SH-SY5Y (cell line): Measurements from ENCODE around the gene IRGC.

Source experiments
- GATA2 ChIP-seq: IDR thresholded peaks from 2 replicates; pipeline ENCODE4 v1.6.1; 2011; ENCODE audit warnings: mild to moderate bottlenecking, low read depth, low read length
- GATA3 ChIP-seq: IDR thresholded peaks from 2 replicates; pipeline ENCODE4 v1.6.1; 2011; ENCODE audit warnings: low read depth, mild to moderate bottlenecking, low read length, moderate library complexity

DNA sequence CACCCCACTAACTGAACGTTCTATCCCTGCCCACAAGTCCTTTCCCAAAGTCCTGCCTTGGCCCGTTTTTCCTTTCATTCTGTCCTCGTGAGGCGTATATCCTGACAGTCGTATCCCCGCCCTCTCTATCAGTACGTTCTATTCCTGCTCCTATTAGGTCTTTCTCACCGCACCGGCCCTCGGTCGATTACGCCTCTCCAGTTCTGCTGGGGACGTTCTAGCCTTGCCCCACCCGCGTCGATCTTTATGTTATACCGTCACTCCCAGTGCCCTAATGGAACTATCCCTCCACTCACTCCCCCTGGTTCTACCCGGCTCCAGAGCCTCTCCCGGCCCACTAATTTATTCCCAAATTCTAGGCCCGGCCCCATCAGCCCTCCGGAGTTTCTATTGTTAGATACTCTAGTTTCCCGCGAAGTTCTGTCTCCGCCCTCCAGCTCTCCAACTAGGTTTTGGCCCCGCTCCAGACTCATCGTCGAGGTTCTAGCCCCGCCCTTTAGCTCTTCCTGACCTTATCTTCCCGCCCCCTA is 47.9 kb upstream of the IRGC start:
- TF ChIP-seq GATA2 (0 out of 2 replicates have a peak, but pooled peaks have one; percentile 8), GATA3 (no peak)
